Endothelial cell of umbilical vein (primary cell): ENCODE results near the gene TRAPPC8. TPM values are rescaled to one million over a fixed set of nuclear protein-coding genes. Genes with fewer than 3 reads are reported as not detected.
"Not testable (repeated sequence)": the region's sequence is repeated elsewhere in the genome, so short reads cannot be mapped to it uniquely, and the experiment has no call there.

ENCODE experiments used
- BruUV-seq: library from RNA; stranded (reverse); fragments of 400-500 nt; replicated peaks from 2 replicates; lab custom pipeline; 2021; lab: Mats Ljungman, UMichigan
- CTCF ChIA-PET: fragments of 300-600, 350-600 bp; sonication (Branson Sonifier 250); formaldehyde crosslinking; loops from one replicate; lab custom pipeline; 2021; ENCODE audit warnings: antibody characterized with exemption, inconsistent platforms; lab: Charles Lee
- POLR2A ChIA-PET: fragments of 300-600, 350-600 bp; sonication (Branson Sonifier 250); formaldehyde crosslinking; loops from one replicate; lab custom pipeline; 2021; ENCODE audit warnings: antibody characterized with exemption, inconsistent platforms; lab: Charles Lee
- DNase-seq: peaks from one replicate; pipeline ENCODE4 v3.0.0-alpha.2; 2011; ENCODE audit warnings: low read depth, low spot score
- FAIRE-seq: peaks from 2 replicates; lab custom pipeline; 2011; peaks lifted over from hg19 to GRCh38; lab: Jason Lieb, UNC
- H2AFZ ChIP-seq: 2 replicates; pipeline ENCODE4 v1.6.0; 2012; ENCODE audit warnings: low read depth, low read length, control low read depth, inconsistent platforms
- H3K27ac ChIP-seq: 2 replicates; pipeline ENCODE4 v1.5.1; 2011; ENCODE audit warnings: low read depth, mild to moderate bottlenecking, control low read depth, low read length, moderate library complexity; ENCODE audit not compliant: insufficient read depth
- H3K27me3 ChIP-seq, 2 experiments: 2 replicates each; pipeline versions ENCODE4 v1.6.0 to v1.6.1; 2011; ENCODE audit warnings: low read length in 2 of 2, mixed read lengths in 1 of 2; ENCODE audit not compliant: control insufficient read depth in 2 of 2, insufficient read depth in 2 of 2
- H3K36me3 ChIP-seq, 2 experiments: 2 replicates in 1 of 2; 3 replicates in 1 of 2; pipeline ENCODE4 v1.5.1; 2011; ENCODE audit warnings: low read length in 2 of 2, mild to moderate bottlenecking in 1 of 2, moderate library complexity in 1 of 2; ENCODE audit not compliant: control insufficient read depth in 2 of 2, insufficient read depth in 2 of 2; ENCODE audit errors: extremely low read depth in 1 of 2
- H3K4me1 ChIP-seq: 3 replicates; pipeline ENCODE4 v1.5.1; 2011; ENCODE audit warnings: mild to moderate bottlenecking, low read length; ENCODE audit not compliant: control insufficient read depth, insufficient read depth; ENCODE audit errors: extremely low read depth
- H3K4me2 ChIP-seq: 2 replicates; pipeline ENCODE4 v1.6.1; 2011; ENCODE audit warnings: low read length, control low read depth, mixed read lengths; ENCODE audit not compliant: insufficient read depth
- H3K4me3 ChIP-seq, 3 experiments: fragments of 200-600 bp in 1 of 3; sonication (generic), shearing (Covaris generic) in 1 of 3; replicated peaks in 1 of 3; 2 replicates each; pipeline ENCODE4 v1.5.1; 2011 to 2016; ENCODE audit warnings: control low read depth in 3 of 3, low read length in 3 of 3, mild to moderate bottlenecking in 2 of 3, inconsistent platforms in 1 of 3, low read depth in 1 of 3, moderate library complexity in 1 of 3; ENCODE audit not compliant: insufficient read depth in 1 of 3
- H3K79me2 ChIP-seq: 2 replicates; pipeline ENCODE4 v1.6.0; 2012; ENCODE audit warnings: low read length, inconsistent platforms; ENCODE audit not compliant: control insufficient read depth, insufficient read depth
- H3K9ac ChIP-seq: replicated peaks from 2 replicates; pipeline ENCODE3; 2011; ENCODE audit warnings: low read length, control low read depth; ENCODE audit not compliant: insufficient read depth; ENCODE audit errors: extremely low read depth
- H3K9me1 ChIP-seq: replicated peaks from 3 replicates; pipeline ENCODE4 v1.6.0; 2011; ENCODE audit warnings: mild to moderate bottlenecking, low read length; ENCODE audit not compliant: control insufficient read depth, insufficient read depth; ENCODE audit errors: extremely low read depth
- H3K9me3 ChIP-seq: replicated peaks from 2 replicates; pipeline ENCODE4 v1.5.1; 2012; ENCODE audit warnings: low read length, inconsistent platforms; ENCODE audit not compliant: control insufficient read depth, insufficient read depth
- H4K20me1 ChIP-seq: replicated peaks from 2 replicates; pipeline ENCODE3; 2011; ENCODE audit warnings: mild to moderate bottlenecking, low read length; ENCODE audit not compliant: control insufficient read depth, insufficient read depth; ENCODE audit errors: extremely low read depth
- CTCF ChIP-seq, 2 donors: IDR thresholded peaks; 1 replicate in 1 of 2; 2 replicates in 1 of 2; pipeline ENCODE4 v1.5.1; 2011; ENCODE audit warnings: low read length in 2 of 2, mild to moderate bottlenecking in 2 of 2, moderate library complexity in 2 of 2, control low read depth in 1 of 2, inconsistent platforms in 1 of 2, low read depth in 1 of 2; ENCODE audit not compliant: insufficient read depth in 1 of 2; ENCODE audit errors: extremely low read depth in 1 of 2
- EZH2 ChIP-seq: IDR thresholded peaks from 2 replicates; pipeline ENCODE4 v1.6.1; 2012; ENCODE audit warnings: borderline replicate concordance, low read depth, mild to moderate bottlenecking, moderate library complexity, low read length, inconsistent platforms; ENCODE audit not compliant: severe bottlenecking
- FOS ChIP-seq: IDR thresholded peaks from 2 replicates; pipeline ENCODE4 v1.6.1; 2011; ENCODE audit warnings: mild to moderate bottlenecking, low read length, moderate library complexity, borderline replicate concordance; ENCODE audit not compliant: insufficient read depth
- GATA2 ChIP-seq: IDR thresholded peaks from 2 replicates; pipeline ENCODE4 v1.7.0; 2011; ENCODE audit warnings: low read depth, mild to moderate bottlenecking, moderate library complexity, mixed read lengths, low read length; ENCODE audit not compliant: insufficient read length, insufficient read depth
- JUN ChIP-seq: IDR thresholded peaks from 2 replicates; pipeline ENCODE4 v1.6.1; 2011; ENCODE audit warnings: borderline replicate concordance, low read depth; ENCODE audit not compliant: insufficient read length, insufficient read depth
- MAX ChIP-seq: IDR thresholded peaks from 2 replicates; pipeline ENCODE4 v1.6.1; 2011; ENCODE audit not compliant: insufficient read depth, insufficient read length
- MYC ChIP-seq: IDR thresholded peaks from one replicate; pipeline ENCODE4 v1.6.1; 2011; ENCODE audit warnings: mild to moderate bottlenecking, low read depth, low read length
- POLR2A ChIP-seq: IDR thresholded peaks from 2 replicates; pipeline ENCODE4 v1.6.1; 2012; ENCODE audit warnings: low read depth, mild to moderate bottlenecking, control low read depth, low read length
- POLR2AphosphoS5 ChIP-seq: IDR thresholded peaks from 2 replicates; pipeline ENCODE4 v1.6.1; 2012; ENCODE audit warnings: low read depth, mild to moderate bottlenecking, control low read depth, low read length, moderate library complexity; ENCODE audit not compliant: insufficient read depth
- dilution Hi-C: fragments of 300-500 bp; cut with MboI; formaldehyde crosslinking; loops from one replicate; pipeline ENCODE4 v1.15.0; 2019; ENCODE audit warnings: low sequenced_read_pairs; ENCODE audit not compliant: extremely low pct_ligation_motif_present
- intact Hi-C: fragments of 100-400 bp; cut with micrococcal nuclease; formaldehyde crosslinking; loops from one replicate; pipeline ENCODE4 v1.10.0; 2022
- polyA plus RNA-seq, 4 experiments: library from polyadenylated mRNA; depleted of rRNA in 3 of 4; stranded (reverse) in 3 of 4; unstranded in 1 of 4; fragments of >200 nt; gene quantifications; 2 replicates each; pipeline versions ENCODE4 v1.2.1 to v1.2.3, GENCODE V29; 2011 to 2012; ENCODE audit warnings: missing spikeins in 1 of 4
- total RNA-seq: library from RNA; stranded (reverse); gene quantifications from 2 replicates; pipeline ENCODE4 v1.2.3, GENCODE V29; 2021

Gene TRAPPC8
- total and polyA plus RNA-seq, 2 donors (not counting 3 experiments of a cell fraction or from before 2014, with no cell fraction given): 25.0 to 30.1 TPM

- Histone ChIP-seq H3K4me1 (peaks cover 12% of the 10 kb centered on the region), H3K79me2 (peaks cover 43% of the 10 kb centered on the region)
- POLR2A ChIA-PET, H3K9me1 ChIP-seq, H3K9me3 ChIP-seq, intact Hi-C loops, H3K27ac ChIP-seq, FAIRE-seq, H3K4me2 ChIP-seq, dilution Hi-C loops, H3K9ac ChIP-seq, DNase-seq, BruUV-seq, H3K36me3 ChIP-seq, H4K20me1 ChIP-seq, H2AFZ ChIP-seq, H3K27me3 ChIP-seq, H3K4me3 ChIP-seq: not testable (repeated sequence)
- CTCF ChIA-PET: interaction anchor here (1.3 kb wide), 1 partner anchor 104 kb away, joined by 3 read pairs; no protein-coding TSS in a partner anchor
These were observed 15.9 kb downstream of the TRAPPC8 start for GRCh38 chr18:31926988-31927387.

- no peaks in the 10 kb centered on the region for H4K20me1 ChIP-seq
- no peak overlapping the region for H3K4me3 ChIP-seq
- H3K9ac ChIP-seq: no peak overlapping the region
- FAIRE-seq (no peak), DNase-seq (no peak)
- intact Hi-C loops (no loop called here), dilution Hi-C loops (no loop called here)
- no peak overlapping the region for H3K27ac ChIP-seq
- H3K9me3 ChIP-seq: no peaks in the 10 kb centered on the region
- H2AFZ ChIP-seq: no peak overlapping the region
- TF ChIP-seq POLR2AphosphoS5 (no peak), POLR2A (no peak), JUN (no peak), MYC (no peak), EZH2 (no peak), MAX (no peak), FOS (no peak), CTCF (IDR thresholded peaks at IDR 0.05; ENCODE audit: extremely low read depth in 1 of 2, insufficient read depth in 1 of 2, low read depth in 1 of 2, low read length in 2 of 2) (no peak), GATA2 (no peak)
- no peaks in the 10 kb centered on the region for H3K36me3 ChIP-seq
- H3K9me1 ChIP-seq: no peaks in the 10 kb centered on the region
- ChIA-PET POLR2A (no interaction called here), CTCF (interaction anchor here (0.7 to 1.6 kb wide), 2 partner anchors 14 to 24 kb away, joined by 3 to 4 read pairs; no protein-coding TSS in a partner anchor)
- no peak overlapping the region for H3K4me2 ChIP-seq
- no peaks in the 10 kb centered on the region for H3K27me3 ChIP-seq
- no peaks in the 10 kb centered on the region for H3K4me1 ChIP-seq
- H3K79me2 ChIP-seq: peaks cover 34% of the 10 kb centered on the region
- BruUV-seq: no TSS peak
These were observed 22.7 kb downstream of the TRAPPC8 start for GRCh38 chr18:31920277-31920676.

GRCh38 chr18:31919366-31919765, 23.6 kb downstream of the TRAPPC8 start:
- DNase-seq, H3K4me3 ChIP-seq, H3K27ac ChIP-seq, H3K9me3 ChIP-seq, H2AFZ ChIP-seq, H3K9me1 ChIP-seq, H3K9ac ChIP-seq, FAIRE-seq, BruUV-seq, H3K36me3 ChIP-seq, intact Hi-C loops, H3K4me1 ChIP-seq, H3K27me3 ChIP-seq, H3K4me2 ChIP-seq, dilution Hi-C loops, POLR2A ChIA-PET, H4K20me1 ChIP-seq: not testable (repeated sequence)
- peaks cover 29% of the 10 kb centered on the region for H3K79me2 ChIP-seq
- CTCF ChIA-PET: interaction anchor here (1.6 kb wide), 1 partner anchor 13 kb away, joined by 4 read pairs; no protein-coding TSS in a partner anchor
